Naive thymus-derived CD8-positive, alpha-beta T cell (primary cell): ENCODE data around the gene QRSL1. TPM values are rescaled to one million over a fixed set of nuclear protein-coding genes. Genes with fewer than 3 reads are reported as not detected.
"Not testable (repeated sequence)": the region's sequence is repeated elsewhere in the genome, so short reads cannot be mapped to it uniquely, and the experiment has no call there.

Experiments
- ATAC-seq, 2 donors: fragments of 150-1000 bp; cut with Tn5 transposase in 1 of 2; sonication (Bioruptor Pico), chemical (Tn5 transposase) in 1 of 2; 1 replicate in 1 of 2; 2 replicates in 1 of 2; pipeline ENCODE4 v1.10.0; 2021; ENCODE audit warnings: mild to moderate bottlenecking in 2 of 2, moderate library complexity in 2 of 2
- POLR2A ChIA-PET: fragments of 350-600 bp; sonication (Branson Sonifier 250); formaldehyde crosslinking; loops from one replicate; lab custom pipeline; 2021; ENCODE audit warnings: antibody characterized with exemption; lab: Charles Lee
- DNase-seq, 10 donors: peaks; one replicate each; pipeline versions ENCODE4 v3.0.0 to v3.0.0-alpha.2; 2020 to 2022
- H3K27ac Mint-ChIP-seq, 10 donors: one replicate each; pipeline ENCODE4 v1.8.0; 2020 to 2022; ENCODE audit warnings: mild to moderate bottlenecking in 10 of 10, mixed read lengths in 10 of 10, moderate library complexity in 4 of 10, inconsistent platforms in 1 of 10
- H3K27me3 Mint-ChIP-seq, 5 donors: one replicate each; pipeline ENCODE4 v1.8.0; 2021 to 2022; ENCODE audit warnings: mixed read lengths in 5 of 5
- H3K36me3 Mint-ChIP-seq, 3 donors: one replicate each; pipeline ENCODE4 v1.8.0; 2020 to 2022; ENCODE audit warnings: mixed read lengths in 3 of 3, mild to moderate bottlenecking in 2 of 3, inconsistent platforms in 1 of 3
- H3K4me1 Mint-ChIP-seq, 4 donors: one replicate each; pipeline ENCODE4 v1.8.0; 2021 to 2022; ENCODE audit warnings: mixed read lengths in 4 of 4
- H3K4me3 Mint-ChIP-seq, 10 donors: one replicate each; pipeline ENCODE4 v1.8.0; 2020 to 2022; ENCODE audit warnings: mild to moderate bottlenecking in 10 of 10, mixed read lengths in 10 of 10, moderate library complexity in 6 of 10, inconsistent platforms in 1 of 10
- H3K9me3 Mint-ChIP-seq, 9 donors: one replicate each; pipeline ENCODE4 v1.8.0; 2020 to 2022; ENCODE audit warnings: mixed read lengths in 9 of 9, mild to moderate bottlenecking in 3 of 9, inconsistent platforms in 1 of 9, moderate library complexity in 1 of 9
- polyA plus RNA-seq, 3 donors: library from polyadenylated mRNA; unstranded; fragments of 300-500 nt; fragmentation: Illumina TruSeq; gene quantifications; one replicate each; pipeline ENCODE4 v1.2.3, GENCODE V29; 2021
- total RNA-seq, 8 experiments: library from RNA in 2 of 8; stranded (reverse) in 2 of 8; gene quantifications; one replicate each; pipeline ENCODE4 v1.2.3 and lab custom pipeline; 2021 to 2026

Gene QRSL1
- total and polyA plus RNA-seq, 5 experiments from 2014 or later: 11.4 to 19.8 (median 11.6) TPM

DNA sequence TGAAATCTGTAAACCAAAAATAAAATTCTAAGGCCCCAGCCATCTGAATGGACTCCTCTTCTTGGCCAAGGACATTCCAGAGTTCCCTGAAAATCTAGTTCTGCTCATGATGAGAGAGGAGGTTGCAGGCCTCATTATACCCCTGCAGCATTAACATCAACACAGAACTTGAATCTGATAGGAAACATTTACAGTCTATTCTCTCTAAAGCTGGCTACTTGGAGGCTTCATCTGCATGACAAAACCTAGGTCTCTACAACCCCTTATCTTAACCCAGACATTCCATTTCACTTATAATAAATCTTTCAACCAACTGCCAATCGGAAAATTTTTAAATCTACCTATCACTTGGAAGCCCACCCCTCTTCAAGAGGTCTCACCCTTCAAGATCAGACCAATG lies 15.8 kb upstream of the QRSL1 start:
- Mint-ChIP-seq H3K9me3 (no peaks in the 10 kb centered on the region), H3K4me3 (no peak overlapping the region), H3K4me1 (peaks cover 0 to 31% (median 2%) of the 10 kb centered on the region in 4 donors), H3K36me3 (peaks cover 0 to 62% (median 8%) of the 10 kb centered on the region in 3 donors), H3K27me3 (no peaks in the 10 kb centered on the region), H3K27ac (peak overlapping the region in 1 of 10 donors; percentile 66)
- no peak for ATAC-seq
- no peak for DNase-seq
- POLR2A ChIA-PET: no interaction called here

DNA sequence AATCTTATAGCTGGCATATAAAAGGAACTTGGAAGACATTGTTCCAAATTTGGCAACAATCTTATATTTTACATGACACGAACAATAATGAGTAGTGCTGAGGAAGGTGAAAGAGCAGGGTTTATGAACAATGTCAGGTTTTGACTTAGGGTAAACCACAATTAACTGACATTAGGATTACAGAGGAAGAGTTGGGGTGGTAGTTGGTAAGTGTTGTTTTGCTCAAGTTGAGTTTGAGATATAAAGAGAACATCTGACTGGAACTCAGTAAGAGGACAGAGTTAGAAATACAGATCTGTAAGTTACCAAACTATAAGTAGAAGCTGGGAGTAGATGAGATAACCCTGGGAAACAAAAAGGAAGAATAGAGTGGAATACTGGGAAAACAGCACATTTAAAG lies 15.2 kb upstream of the QRSL1 start:
- Mint-ChIP-seq H3K27me3 (no peaks in the 10 kb centered on the region), H3K9me3 (no peaks in the 10 kb centered on the region), H3K4me1 (peaks cover 0 to 29% (median 2%) of the 10 kb centered on the region in 4 donors), H3K36me3 (peaks cover 0 to 68% (median 9%) of the 10 kb centered on the region in 3 donors), H3K4me3 (peak overlapping the region in 1 of 10 donors; percentile 22), H3K27ac (peak overlapping the region in 1 of 10 donors; percentile 66)
- ATAC-seq (no peak), DNase-seq (no peak)
- POLR2A ChIA-PET: interaction anchor here (0.6 kb wide), 1 partner anchor 1770 kb away, joined by 3 read pairs; no protein-coding TSS in a partner anchor

DNA sequence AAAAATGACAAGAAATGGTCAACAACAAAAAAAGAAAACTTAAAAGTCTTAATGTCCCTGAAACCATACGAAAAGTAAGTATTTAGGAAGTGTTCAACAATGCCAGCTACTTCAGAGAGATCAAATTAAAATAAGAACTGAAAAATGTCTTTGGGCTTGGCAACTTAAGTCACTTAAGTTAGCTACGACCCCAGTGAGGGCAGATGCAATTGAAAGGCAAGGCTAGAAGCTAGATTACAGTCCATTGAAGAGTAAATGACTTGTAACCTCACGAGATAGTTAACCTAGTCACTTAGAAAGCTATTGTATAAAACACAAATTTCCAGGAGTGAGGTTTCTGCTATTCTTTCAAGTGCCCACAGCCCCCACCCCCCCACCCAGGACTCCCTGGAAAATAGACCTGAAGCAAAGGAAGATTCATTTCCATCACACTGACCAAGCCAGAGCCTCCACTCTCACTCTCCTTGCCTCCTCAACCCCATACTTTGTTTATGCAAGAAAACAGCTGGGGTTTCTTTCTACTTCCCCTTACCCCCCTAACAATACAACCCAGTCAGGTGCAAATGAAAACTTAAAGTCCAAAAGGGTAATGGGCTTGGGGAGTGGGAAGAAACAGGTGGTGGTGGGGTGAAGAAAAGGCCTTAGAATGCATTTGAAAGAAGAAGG lies 14.7 kb upstream of the QRSL1 start:
- POLR2A ChIA-PET: interaction anchor here (0.6 kb wide), 1 partner anchor 1770 kb away, joined by 3 read pairs; no protein-coding TSS in a partner anchor

DNA sequence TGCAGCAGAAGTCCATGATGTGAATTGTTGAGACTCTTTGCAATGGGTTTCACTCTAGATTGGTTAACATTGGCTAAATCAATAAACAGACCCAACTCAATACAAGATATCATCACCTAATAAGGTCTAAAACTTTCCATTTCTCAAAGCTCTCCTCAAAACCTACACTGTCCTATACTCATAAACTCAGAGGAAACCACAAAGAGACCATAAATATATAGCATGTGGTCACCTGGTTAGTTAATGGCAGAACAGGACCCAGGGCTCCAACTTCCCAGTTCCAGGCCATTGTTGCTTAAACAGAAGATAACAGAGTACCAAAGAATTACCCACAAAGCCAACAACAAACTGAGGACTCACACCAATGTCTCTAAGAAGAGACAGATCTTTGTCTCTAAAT lies 12.1 kb upstream of the QRSL1 start:
- Mint-ChIP-seq H3K36me3 (peaks cover 0 to 70% (median 12%) of the 10 kb centered on the region in 3 donors), H3K27me3 (no peaks in the 10 kb centered on the region), H3K4me3 (no peak overlapping the region), H3K9me3 (no peaks in the 10 kb centered on the region), H3K4me1 (peaks cover 0 to 24% (median 3%) of the 10 kb centered on the region in 4 donors), H3K27ac (no peak overlapping the region)
- POLR2A ChIA-PET: no interaction called here
- ATAC-seq: no peak
- no peak for DNase-seq

More for the DNA sequence above, 14.7 kb upstream of the QRSL1 start:
- H3K27me3 Mint-ChIP-seq: no peaks in the 10 kb centered on the region
- peaks cover 0 to 26% (median 2%) of the 10 kb centered on the region in 4 donors for H3K4me1 Mint-ChIP-seq
- H3K27ac Mint-ChIP-seq: peak overlapping the region in 2 of 10 donors; percentile 33 to 66
- H3K36me3 Mint-ChIP-seq: peaks cover 0 to 68% (median 9%) of the 10 kb centered on the region in 3 donors
- no peak for ATAC-seq
- H3K4me3 Mint-ChIP-seq: no peak overlapping the region
- H3K9me3 Mint-ChIP-seq: no peaks in the 10 kb centered on the region
- no peak for DNase-seq

DNA sequence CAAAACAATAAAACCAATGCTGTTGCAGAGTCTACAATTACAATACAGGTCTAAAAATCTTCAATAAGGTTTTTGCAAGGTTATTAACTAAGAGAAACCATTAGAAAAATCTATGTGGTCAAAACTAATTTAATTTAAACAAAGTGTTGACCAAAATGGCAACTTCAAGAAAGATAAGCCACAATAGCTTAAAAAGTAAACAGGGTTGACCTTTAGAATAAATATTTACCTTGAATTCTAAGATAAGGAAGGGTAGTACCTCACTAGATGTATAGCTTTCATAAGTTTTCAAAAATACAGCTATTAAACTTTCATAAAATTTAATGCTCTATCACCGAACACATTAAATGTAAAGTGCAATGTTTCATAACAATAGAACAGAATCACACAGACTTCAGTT lies 11.5 kb upstream of the QRSL1 start:
- Mint-ChIP-seq H3K4me3 (no peak overlapping the region), H3K27ac (no peak overlapping the region)
- POLR2A ChIA-PET: no interaction called here

DNA sequence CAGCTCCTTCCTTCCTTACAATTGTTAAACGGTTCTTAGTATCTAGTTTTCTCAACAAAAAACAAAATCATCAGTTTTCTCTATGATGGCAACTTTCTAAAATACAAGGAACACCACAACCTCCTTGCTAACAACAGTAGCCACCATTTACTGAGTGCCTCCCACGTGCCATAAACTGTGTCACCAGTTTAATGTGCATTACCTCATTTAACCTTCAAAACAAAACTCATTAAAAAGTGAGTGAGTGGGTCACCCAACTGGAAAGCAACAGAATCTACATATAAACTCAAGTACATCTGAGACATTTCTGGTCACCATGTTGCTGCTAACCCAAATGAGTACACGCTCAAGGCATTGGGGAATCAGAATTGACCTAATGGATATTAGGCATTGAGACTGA lies 11.1 kb upstream of the QRSL1 start:
- Mint-ChIP-seq H3K9me3 (no peaks in the 10 kb centered on the region), H3K27ac (no peak overlapping the region), H3K4me1 (peaks cover 0 to 14% (median under 1%) of the 10 kb centered on the region in 4 donors), H3K36me3 (peaks cover 0 to 67% (median 13%) of the 10 kb centered on the region in 3 donors), H3K27me3 (no peaks in the 10 kb centered on the region), H3K4me3 (no peak overlapping the region)
- POLR2A ChIA-PET: no interaction called here
- ATAC-seq: no peak
- DNase-seq: no peak

More for the DNA sequence above, 11.5 kb upstream of the QRSL1 start:
- Mint-ChIP-seq H3K9me3 (no peaks in the 10 kb centered on the region), H3K27me3 (no peaks in the 10 kb centered on the region), H3K36me3 (peaks cover 0 to 71% (median 17%) of the 10 kb centered on the region in 3 donors), H3K4me1 (peaks cover 0 to 19% (median under 1%) of the 10 kb centered on the region in 4 donors)
- no peak for DNase-seq
- ATAC-seq: no peak

DNA sequence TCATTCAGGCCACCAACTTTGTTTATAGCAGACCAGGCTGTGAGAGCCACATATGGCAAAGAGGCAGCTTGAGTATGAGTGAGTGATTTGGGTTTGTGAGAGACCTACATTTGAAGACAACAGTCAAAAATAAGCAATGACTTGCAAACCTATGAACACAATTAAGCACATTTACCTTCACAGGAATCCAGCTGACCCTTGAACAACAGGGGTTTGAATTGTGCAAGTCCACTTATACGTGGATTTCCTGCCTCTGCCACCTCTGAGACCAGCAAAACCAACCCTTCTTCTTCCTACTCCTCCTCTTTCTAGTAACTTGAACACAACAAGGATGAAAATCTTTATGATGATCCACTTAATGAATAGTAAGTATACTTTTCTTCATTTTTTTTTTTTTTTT lies 10.2 kb upstream of the QRSL1 start:
- H3K27me3 Mint-ChIP-seq: no peaks in the 10 kb centered on the region
- H3K4me1 Mint-ChIP-seq: peaks cover 0 to 7% (median under 1%) of the 10 kb centered on the region in 4 donors
- POLR2A ChIA-PET: no interaction called here
- no peak overlapping the region for H3K4me3 Mint-ChIP-seq
- H3K36me3 Mint-ChIP-seq: peaks cover 0 to 58% (median 13%) of the 10 kb centered on the region in 3 donors
- no peak overlapping the region for H3K27ac Mint-ChIP-seq
- DNase-seq (no peak), ATAC-seq (no peak)
- no peaks in the 10 kb centered on the region for H3K9me3 Mint-ChIP-seq

DNA sequence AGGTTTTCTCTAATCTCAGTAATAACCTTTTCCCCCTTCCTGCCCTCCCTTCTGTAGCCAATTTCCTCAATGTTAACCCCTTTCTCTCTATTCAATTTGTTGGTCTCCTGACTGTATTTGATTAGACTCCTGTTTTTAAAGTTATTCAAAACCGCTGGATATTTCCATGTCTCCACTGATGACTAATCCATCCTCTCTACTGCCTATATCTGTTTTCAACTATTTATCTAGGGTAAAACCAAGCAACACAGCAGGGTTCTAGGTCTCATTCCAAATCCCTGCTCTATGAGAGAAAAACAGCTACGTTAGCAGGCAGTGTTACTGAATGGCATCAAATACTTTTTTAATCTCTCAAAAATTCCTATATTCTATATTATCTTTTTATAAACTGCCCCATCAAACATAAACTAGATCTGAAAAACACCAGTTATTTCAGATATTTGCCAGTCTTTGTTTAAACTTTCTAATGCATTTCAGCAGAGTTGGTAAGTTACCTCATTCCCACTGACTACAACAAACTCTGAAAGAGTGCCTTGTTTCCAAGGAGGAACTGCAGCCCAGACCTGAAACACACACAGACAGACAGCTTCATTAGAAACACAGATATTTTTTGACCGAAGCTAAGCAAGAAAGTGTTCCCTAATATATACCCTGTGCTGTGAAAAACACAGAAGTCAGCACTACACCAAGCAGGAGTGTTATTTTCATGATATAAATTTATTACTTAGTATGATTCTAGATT lies 8.3 kb upstream of the QRSL1 start:
- Mint-ChIP-seq H3K36me3 (peaks cover 0 to 48% (median 13%) of the 10 kb centered on the region in 3 donors), H3K27ac (no peak overlapping the region), H3K4me1 (peaks cover 2 to 8% (median 7%) of the 10 kb centered on the region in 4 donors), H3K9me3 (no peaks in the 10 kb centered on the region), H3K27me3 (no peaks in the 10 kb centered on the region), H3K4me3 (no peak overlapping the region)
- ATAC-seq (no peak), DNase-seq (no peak)
- POLR2A ChIA-PET: no interaction called here

DNA sequence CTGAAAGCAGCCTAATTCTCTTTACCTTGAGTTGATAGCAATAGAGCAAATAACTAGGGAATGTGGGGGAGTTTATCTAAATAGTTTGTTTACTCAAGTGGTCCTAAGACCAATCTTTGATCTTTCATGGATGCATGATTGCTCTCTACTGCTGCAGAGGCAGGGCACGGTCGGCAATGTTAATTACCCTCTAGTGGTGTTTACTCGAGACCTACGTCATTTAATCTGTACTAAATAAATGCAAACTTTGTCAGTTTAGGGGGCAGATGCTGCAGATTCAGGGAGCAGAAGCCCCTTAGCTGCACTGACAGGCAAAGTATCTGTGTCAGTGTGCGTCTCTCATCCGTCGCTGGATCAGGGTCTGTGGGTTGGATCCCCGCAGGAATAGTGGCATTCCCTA lies 7.0 kb upstream of the QRSL1 start:
- H3K36me3 Mint-ChIP-seq: peaks cover 0 to 39% (median 13%) of the 10 kb centered on the region in 3 donors
- no peak overlapping the region for H3K27ac Mint-ChIP-seq
- H3K27me3 Mint-ChIP-seq: no peaks in the 10 kb centered on the region
- H3K9me3 Mint-ChIP-seq: no peaks in the 10 kb centered on the region
- no peak for DNase-seq
- peaks cover 6 to 21% (median 7%) of the 10 kb centered on the region in 4 donors for H3K4me1 Mint-ChIP-seq
- no peak for ATAC-seq
- POLR2A ChIA-PET: no interaction called here
- no peak overlapping the region for H3K4me3 Mint-ChIP-seq

DNA sequence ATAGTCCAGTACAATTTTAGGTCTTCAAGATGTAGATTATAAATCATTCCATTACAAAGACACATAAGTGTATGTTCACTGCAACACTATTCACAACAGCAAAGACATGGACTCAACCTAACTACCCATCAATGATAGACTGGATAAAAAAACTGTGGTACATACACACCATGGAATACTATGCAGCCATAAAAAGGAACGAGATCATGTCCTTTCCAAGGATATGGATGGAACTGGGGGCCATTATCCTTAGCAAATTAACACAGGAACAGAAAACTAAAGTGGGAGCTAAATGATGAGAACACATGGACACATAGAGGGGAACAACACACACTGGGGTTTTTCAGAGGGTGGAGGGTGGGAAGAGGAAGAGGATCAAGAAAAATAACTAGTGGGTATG lies 6.3 kb upstream of the QRSL1 start:
- Mint-ChIP-seq H3K9me3 (no peaks in the 10 kb centered on the region), H3K36me3 (peaks cover 0 to 35% (median 13%) of the 10 kb centered on the region in 3 donors), H3K4me3 (no peak overlapping the region), H3K27me3 (no peaks in the 10 kb centered on the region), H3K27ac (peak overlapping the region in 1 of 10 donors; percentile 83), H3K4me1 (peaks cover 7 to 25% (median 8%) of the 10 kb centered on the region in 4 donors)
- ATAC-seq (no peak), DNase-seq (no peak)
- POLR2A ChIA-PET: no interaction called here

DNA sequence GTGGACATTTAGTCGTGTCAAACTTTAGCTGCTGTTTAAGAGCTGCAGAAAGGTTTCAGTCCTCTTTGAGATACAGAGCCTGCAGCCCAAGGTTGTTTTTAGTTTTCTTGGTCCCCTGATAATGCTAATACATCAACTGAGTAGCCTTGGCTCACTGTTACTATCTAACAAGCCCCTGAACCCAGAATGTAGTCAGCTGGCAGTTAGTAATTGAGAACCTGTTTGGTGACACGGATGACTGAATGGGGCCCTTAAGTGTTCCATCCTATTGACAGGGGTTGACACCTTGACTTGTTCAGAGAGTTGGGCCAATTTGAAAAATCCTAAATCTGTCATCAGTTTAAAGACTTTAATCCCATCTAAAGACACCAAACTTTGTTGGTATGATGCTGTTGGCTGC lies 2.9 kb upstream of the QRSL1 start:
- no peaks in the 10 kb centered on the region for H3K9me3 Mint-ChIP-seq
- peak overlapping the region in 1 of 10 donors; percentile 38 for H3K27ac Mint-ChIP-seq
- no peak for DNase-seq
- POLR2A ChIA-PET: no interaction called here
- no peak for ATAC-seq
- peaks cover 0 to 14% (median 8%) of the 10 kb centered on the region in 3 donors for H3K36me3 Mint-ChIP-seq
- H3K27me3 Mint-ChIP-seq: peaks cover 0 to 2% (median 0%) of the 10 kb centered on the region in 5 donors
- peaks cover 12 to 51% (median 30%) of the 10 kb centered on the region in 4 donors for H3K4me1 Mint-ChIP-seq
- H3K4me3 Mint-ChIP-seq: no peak overlapping the region

DNA sequence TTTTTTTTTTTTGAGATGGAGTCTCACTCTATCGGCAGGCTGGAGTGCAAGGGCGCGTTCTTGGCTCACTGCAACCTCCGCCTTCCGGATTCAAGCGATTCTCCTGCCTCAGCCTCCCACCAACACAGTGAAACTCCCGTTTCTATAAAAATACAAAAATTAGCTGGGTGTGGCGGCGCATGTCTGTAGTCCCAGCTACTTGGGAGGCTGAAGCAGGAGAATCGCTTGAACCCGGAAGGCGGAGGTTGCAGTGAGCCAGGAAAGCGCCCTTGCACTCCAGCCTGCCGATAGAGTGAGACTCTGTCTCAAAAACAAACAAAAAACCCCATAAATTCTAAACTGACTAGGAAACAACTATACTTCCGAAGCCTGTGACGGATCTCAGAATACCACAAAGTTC lies 1.6 kb upstream of the QRSL1 start:
- H3K27me3 Mint-ChIP-seq, H3K27ac Mint-ChIP-seq, H3K36me3 Mint-ChIP-seq, H3K9me3 Mint-ChIP-seq, DNase-seq, POLR2A ChIA-PET, ATAC-seq: not testable (repeated sequence)
- H3K4me3 Mint-ChIP-seq: peak overlapping the region in 6 of 10 donors; percentile 18 to 99 (median 41)
- peaks cover 13 to 60% (median 36%) of the 10 kb centered on the region in 4 donors for H3K4me1 Mint-ChIP-seq

DNA sequence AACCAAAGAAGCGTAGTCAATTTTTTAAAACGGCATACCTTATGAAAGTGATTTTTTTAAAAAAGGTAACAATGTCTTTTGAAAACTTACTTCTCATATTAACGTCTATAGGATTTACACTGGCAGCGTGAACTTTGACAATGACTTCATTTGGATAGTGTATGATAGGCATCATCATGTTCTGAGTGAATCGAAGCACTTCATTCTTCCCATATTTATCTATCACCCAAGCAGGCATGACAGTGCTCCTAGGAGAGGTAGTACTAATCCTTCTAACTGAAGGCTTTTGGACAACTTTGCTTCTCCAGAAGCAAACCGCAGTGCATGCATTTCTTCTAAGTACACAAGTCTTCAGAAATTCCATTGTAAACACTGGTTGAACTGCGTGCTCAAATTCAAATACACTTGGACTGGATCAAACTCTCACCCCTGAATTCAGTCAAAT lies 698 bp upstream of the QRSL1 start:
- Mint-ChIP-seq H3K27me3 (peaks cover 0 to 2% (median 0%) of the 10 kb centered on the region in 5 donors), H3K9me3 (no peaks in the 10 kb centered on the region), H3K36me3 (peaks cover 0 to 8% (median 0%) of the 10 kb centered on the region in 3 donors), H3K27ac (peak overlapping the region; percentile 97 to 99 (median 98)), H3K4me1 (peaks cover 15 to 62% (median 39%) of the 10 kb centered on the region in 4 donors), H3K4me3 (peak overlapping the region; percentile 94 to 99 (median 98))
- no peak for ATAC-seq
- no peak for DNase-seq
- POLR2A ChIA-PET: interaction anchor here (0.6 to 0.9 kb wide), 3 partner anchors 43 to 366 kb away, joined by 3 read pairs; no protein-coding TSS in a partner anchor
